ENCODE results near the gene DLG1.
A peak's percentile ranks its signal among the peaks of the same experiment; 100 is the strongest.
"Not testable (repeated sequence)": the region's sequence is repeated elsewhere in the genome, so short reads cannot be mapped to it uniquely, and the experiment has no call there.

The DLG1 gene

GRCh38 chr3:197082871-197083270 lies 215.5 kb downstream of the DLG1 start:
- no peak for DNase-seq

- DNase-seq, result no peak
These were observed 218.1 kb downstream of the DLG1 start for GRCh38 chr3:197080344-197080743.

- no peak for DNase-seq
These were observed 222.0 kb downstream of the DLG1 start for GRCh38 chr3:197076415-197076814.

GRCh38 chr3:197068077-197068476 lies 230.3 kb downstream of the DLG1 start:
- DNase-seq, result no peak

- DNase-seq, result no peak
These were observed 233.6 kb downstream of the DLG1 start for GRCh38 chr3:197064771-197065170.

GRCh38 chr3:197062446-197062845 lies 236.0 kb downstream of the DLG1 start:
- DNase-seq, result no peak

GRCh38 chr3:197051637-197052036 lies 246.8 kb downstream of the DLG1 start:
- not testable (repeated sequence) for DNase-seq

- DNase-seq, result no peak
These were observed 247.9 kb downstream of the DLG1 start for GRCh38 chr3:197050511-197050910.

- DNase-seq, result peak; percentile 89
These were observed 255.9 kb downstream of the DLG1 start for GRCh38 chr3:197042539-197042938.

- DNase-seq, result peak; percentile 77
These were observed 256.4 kb downstream of the DLG1 start for GRCh38 chr3:197041875-197042488.

- no peak for DNase-seq
These were observed 257.8 kb downstream of the DLG1 start for GRCh38 chr3:197040658-197041057.

GRCh38 chr3:197038679-197039462 lies 259.5 kb downstream of the DLG1 start:
- DNase-seq, result no peak

- DNase-seq, result no peak
These were observed 262.8 kb downstream of the DLG1 start for GRCh38 chr3:197035577-197035976.

GRCh38 chr3:197034778-197035177 lies 263.6 kb downstream of the DLG1 start:
- not testable (repeated sequence) for DNase-seq

- DNase-seq, result not testable (repeated sequence)
These were observed 264.6 kb downstream of the DLG1 start for GRCh38 chr3:197033764-197034163.

GRCh38 chr3:197031315-197032285 lies 266.8 kb downstream of the DLG1 start:
- no peak for DNase-seq

- no peak for DNase-seq
These were observed 267.8 kb downstream of the DLG1 start for GRCh38 chr3:197030379-197031314.

GRCh38 chr3:197029511-197030167 lies 268.8 kb downstream of the DLG1 start, which contains the start of gene MELTF:
TSS of gene MELTF (minus strand) at chr3:197029817. CDS start at chr3:197029702, 115 bp downstream.
- peak; percentile 21 for DNase-seq

GRCh38 chr3:197028728-197029510 lies 269.5 kb downstream of the DLG1 start:
- no peak for DNase-seq

GRCh38 chr3:197027896-197028727 lies 270.3 kb downstream of the DLG1 start:
- DNase-seq, result no peak
